Spleen (tissue), 7 donors: ENCODE data around the gene PTPN7.

ENCODE experiments used
- POLR2A ChIP-seq, 3 donors: fragments of 450-650 bp; IDR thresholded peaks; one replicate each; pipeline ENCODE4 v1.5.1; 2017; ENCODE audit warnings: antibody characterized with exemption in 3 of 3, mild to moderate bottlenecking in 1 of 3
- TF ChIP-seq, protein P1 (sequence below), 11 experiments: fragments of 200-600 bp in 7 of 11; fragments of 450-650 bp in 4 of 11; sonication (generic) in 4 of 11; IDR thresholded peaks in 8 of 11; conservative IDR thresholded peaks in 3 of 11; 1 replicate in 7 of 11; 2 replicates in 4 of 11; pipeline versions ENCODE4 v1.4.0 to v1.8.0; 2016 to 2021; ENCODE audit warnings: antibody characterized with exemption in 11 of 11, inconsistent platforms in 4 of 11, mild to moderate bottlenecking in 1 of 11
- donor health status: DM: no; HTN: no; CAD: no; lungs with moderate emphysema.
- donor health status: DM: no; HTN: no; CAD: no.
- donor health status: DM: no; HTN: no; CAD: no.

DNA sequence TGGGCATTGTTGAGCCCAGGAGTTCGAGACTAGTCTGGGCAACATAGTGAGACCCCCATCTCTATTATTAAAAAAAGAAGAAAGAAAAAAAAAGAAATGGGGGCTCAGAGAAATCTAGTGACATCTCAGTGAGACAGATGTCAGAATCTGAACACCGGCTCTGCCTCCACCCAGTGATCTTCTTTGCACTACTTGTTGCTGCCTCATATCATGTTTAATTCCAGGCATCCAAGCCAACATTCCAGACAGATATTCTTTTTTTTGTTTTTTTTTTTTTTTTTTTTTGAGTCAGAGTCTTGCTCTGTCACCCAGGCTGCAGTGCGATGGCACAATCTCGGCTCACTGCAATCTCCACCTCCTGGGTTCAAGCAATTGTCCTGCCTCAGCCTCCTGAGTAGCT is 10.8 kb downstream of the PTPN7 start:
- TF ChIP-seq, protein P1, sequence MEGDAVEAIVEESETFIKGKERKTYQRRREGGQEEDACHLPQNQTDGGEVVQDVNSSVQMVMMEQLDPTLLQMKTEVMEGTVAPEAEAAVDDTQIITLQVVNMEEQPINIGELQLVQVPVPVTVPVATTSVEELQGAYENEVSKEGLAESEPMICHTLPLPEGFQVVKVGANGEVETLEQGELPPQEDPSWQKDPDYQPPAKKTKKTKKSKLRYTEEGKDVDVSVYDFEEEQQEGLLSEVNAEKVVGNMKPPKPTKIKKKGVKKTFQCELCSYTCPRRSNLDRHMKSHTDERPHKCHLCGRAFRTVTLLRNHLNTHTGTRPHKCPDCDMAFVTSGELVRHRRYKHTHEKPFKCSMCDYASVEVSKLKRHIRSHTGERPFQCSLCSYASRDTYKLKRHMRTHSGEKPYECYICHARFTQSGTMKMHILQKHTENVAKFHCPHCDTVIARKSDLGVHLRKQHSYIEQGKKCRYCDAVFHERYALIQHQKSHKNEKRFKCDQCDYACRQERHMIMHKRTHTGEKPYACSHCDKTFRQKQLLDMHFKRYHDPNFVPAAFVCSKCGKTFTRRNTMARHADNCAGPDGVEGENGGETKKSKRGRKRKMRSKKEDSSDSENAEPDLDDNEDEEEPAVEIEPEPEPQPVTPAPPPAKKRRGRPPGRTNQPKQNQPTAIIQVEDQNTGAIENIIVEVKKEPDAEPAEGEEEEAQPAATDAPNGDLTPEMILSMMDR (IDR thresholded peaks at IDR 0.05 in 8 of 11, conservative IDR thresholded peaks at IDR 0.05 in 3 of 11): no peak
- no peak for TF ChIP-seq POLR2A (IDR thresholded peaks at IDR 0.05)
